Lung (tissue), 12 donors: ENCODE results near the gene DTX3. TPM values are rescaled to one million over a fixed set of nuclear protein-coding genes. Genes with fewer than 3 reads are reported as not detected.
A peak's percentile ranks its signal among the peaks of the same experiment; 100 is the strongest.

Source experiments
- ATAC-seq: fragments of 200-7000 bp; cut with Tn5 transposase; one replicate; pipeline ENCODE4 v1.9.1; 2020; ENCODE audit warnings: moderate number of reproducible peaks; ENCODE audit not compliant: insufficient read depth, low FRiP score
- DNase-seq, 3 donors: peaks; one replicate each; pipeline ENCODE4 v3.0.0-alpha.2; 2013 to 2017
- H3K27ac ChIP-seq, 2 donors: one replicate each; pipeline ENCODE4 v1.5.1; 2013; ENCODE audit warnings: mild to moderate bottlenecking in 2 of 2, moderate library complexity in 2 of 2, control low read depth in 1 of 2, inconsistent platforms in 1 of 2, low read depth in 1 of 2, low read length in 1 of 2
- H3K27me3 ChIP-seq, 3 donors: one replicate each; pipeline ENCODE4 v1.5.1; 2013; ENCODE audit warnings: low read length in 2 of 3; ENCODE audit not compliant: control insufficient read depth in 3 of 3, insufficient read depth in 3 of 3
- H3K36me3 ChIP-seq, 4 donors: one replicate each; pipeline ENCODE4 v1.5.1; 2013; ENCODE audit warnings: low read length in 4 of 4, mild to moderate bottlenecking in 1 of 4, moderate library complexity in 1 of 4; ENCODE audit not compliant: control insufficient read depth in 4 of 4, insufficient read depth in 4 of 4
- H3K4me1 ChIP-seq, 5 donors: one replicate each; pipeline ENCODE4 v1.5.1; 2013; ENCODE audit warnings: low read length in 5 of 5, mild to moderate bottlenecking in 2 of 5, moderate library complexity in 1 of 5; ENCODE audit not compliant: control insufficient read depth in 5 of 5, insufficient read depth in 5 of 5
- H3K4me3 ChIP-seq: one replicate; pipeline ENCODE4 v1.5.1; 2013; ENCODE audit warnings: mild to moderate bottlenecking, control low read depth, moderate library complexity
- H3K9ac ChIP-seq, 2 donors: one replicate each; pipeline ENCODE4 v1.5.1; 2013; ENCODE audit warnings: low read length in 2 of 2, control low read depth in 1 of 2; ENCODE audit not compliant: insufficient read depth in 1 of 2
- H3K9me3 ChIP-seq, 4 donors: one replicate each; pipeline ENCODE4 v1.5.1; 2013; ENCODE audit warnings: low read length in 3 of 4, mild to moderate bottlenecking in 1 of 4, moderate library complexity in 1 of 4; ENCODE audit not compliant: control insufficient read depth in 4 of 4, insufficient read depth in 3 of 4
- CTCF ChIP-seq: IDR thresholded peaks from 2 replicates; pipeline ENCODE4 v1.5.1; 2012; ENCODE audit warnings: mild to moderate bottlenecking; ENCODE audit errors: control extremely low read depth, extremely low read depth
- WGBS, 2 donors: extraction: QIAGEN DNeasy Blood & Tissue Kit; methylation state at CpG; one replicate each; pipeline ENCODE4 v1.1.7; 2013; 5-methylcytosine and 5-hydroxymethylcytosine counted together
- polyA plus RNA-seq, 2 donors: library from polyadenylated mRNA; stranded (reverse); fragments of 200-250 nt; gene quantifications; one replicate each; pipeline ENCODE4 v1.2.1, GENCODE V29; 2013
- total RNA-seq, 2 donors: library from RNA; depleted of rRNA in 1 of 2; stranded (reverse); fragments of >200 nt in 1 of 2; gene quantifications; one replicate each; pipeline ENCODE4 v1.2.1, GENCODE V29; 2014 to 2021
- donor health status: control.
- donor health status: control.
- donor health status: Bipolar disorder and iron deficiency.
- donor health status: healthy.
- donor health status: DM: yes; HTN: yes; CAD: no.

DTX3 gene
- total and polyA plus RNA-seq, 4 donors = 13.9 to 40.1 (median 24.9) TPM

- no peak overlapping the region for H3K27ac ChIP-seq
- DNase-seq (no peak), ATAC-seq (no peak)
- WGBS, 2 donors = 69 to 71% methylated on average over 2 of the region's 2 CpGs
- H3K9me3 ChIP-seq = no peaks in the 10 kb centered on the region
- peak overlapping the region in 1 of 2 donors; percentile 82 for H3K9ac ChIP-seq
- H3K36me3 ChIP-seq = peaks cover 7 to 29% (median 15%) of the 10 kb centered on the region in 4 donors
- H3K27me3 ChIP-seq = no peaks in the 10 kb centered on the region
- H3K4me3 ChIP-seq = no peak overlapping the region
- no peak for TF ChIP-seq CTCF
- peaks cover 5 to 24% (median 7%) of the 10 kb centered on the region in 5 donors for H3K4me1 ChIP-seq
Observed at GRCh38 chr12:57603324-57603723, 1.3 kb upstream of the DTX3 start.

GRCh38 chr12:57603815-57604453 is 690 bp upstream of the DTX3 start:
- TF ChIP-seq CTCF = no peak
- H3K9ac ChIP-seq = peak overlapping the region; percentile 21 to 82
- ATAC-seq = no peak
- peaks cover 4 to 27% (median 17%) of the 10 kb centered on the region in 4 donors for H3K36me3 ChIP-seq
- peaks cover 5 to 24% (median 7%) of the 10 kb centered on the region in 5 donors for H3K4me1 ChIP-seq
- H3K27me3 ChIP-seq = no peaks in the 10 kb centered on the region
- WGBS, 2 donors = 32 to 46% methylated on average over 6 of the region's 6 CpGs
- DNase-seq = peak; percentile 80 to 93 (median 88)
- no peaks in the 10 kb centered on the region for H3K9me3 ChIP-seq
- H3K4me3 ChIP-seq = no peak overlapping the region
- H3K27ac ChIP-seq = peak overlapping the region; percentile 62 to 86

- H3K9ac ChIP-seq = peak overlapping the region; percentile 63 to 71
- 15 to 26% methylated on average over 18 to 25 of the region's 25 CpGs for WGBS, 2 donors
- ATAC-seq = peak; percentile 25
Observed at GRCh38 chr12:57604992-57605810, 577 bp downstream of the DTX3 start.

More at GRCh38 chr12:57604992-57605810, 577 bp downstream of the DTX3 start:
- TF ChIP-seq CTCF = no peak
- Histone ChIP-seq H3K9me3 (no peaks in the 10 kb centered on the region), H3K27ac (peak overlapping the region; percentile 63 to 84), H3K4me3 (peak overlapping the region; percentile 48), H3K36me3 (peaks cover 4 to 19% (median 11%) of the 10 kb centered on the region in 4 donors), H3K27me3 (no peaks in the 10 kb centered on the region), H3K4me1 (peaks cover 5 to 33% (median 7%) of the 10 kb centered on the region in 5 donors)
- peak; percentile 41 to 48 (median 46) for DNase-seq
